SK-N-SH (cell line): ENCODE measurements around the gene NYAP1. TPM values are rescaled to one million over a fixed set of nuclear protein-coding genes. Genes with fewer than 3 reads are reported as not detected.
A peak's percentile ranks its signal among the peaks of the same experiment; 100 is the strongest.
"Not testable (repeated sequence)": the region's sequence is repeated elsewhere in the genome, so short reads cannot be mapped to it uniquely, and the experiment has no call there.

ENCODE experiments used
- CTCF ChIA-PET: fragments of 300-600, 350-600 bp; formaldehyde crosslinking; extraction: SDS; loops from one replicate; lab custom pipeline; 2021; lab: Yijun Ruan, JAX
- POLR2A ChIA-PET: fragments of 350-600 bp; sonication (Branson Sonifier 250); formaldehyde crosslinking; extraction: SDS; loops from one replicate; lab custom pipeline; 2020; ENCODE audit warnings: antibody characterized with exemption, inconsistent platforms; lab: Yijun Ruan, JAX
- DNase-seq: peaks from one replicate; pipeline ENCODE4 v3.0.0; 2012
- H2AFZ ChIP-seq: fragments of 200-600 bp; sonication (generic); 2 replicates; pipeline ENCODE4 v1.8.1; 2016; ENCODE audit warnings: antibody characterized with exemption, mild to moderate bottlenecking, low read depth
- H3F3A ChIP-seq: fragments of 200-600 bp; sonication (generic); replicated peaks from 2 replicates; pipeline ENCODE3; 2016; ENCODE audit warnings: antibody characterized with exemption, mild to moderate bottlenecking; ENCODE audit not compliant: insufficient read depth
- H3K27ac ChIP-seq, 2 experiments: fragments of 200-500 bp in 1 of 2; fragments of 200-600 bp in 1 of 2; sonication (Bioruptor generic) in 1 of 2; sonication (generic), shearing (Covaris generic) in 1 of 2; 2 replicates each; pipeline versions ENCODE4 v1.5.1 to v1.6.1; 2014 to 2016; ENCODE audit warnings: low read depth in 2 of 2, inconsistent platforms in 1 of 2, low read length in 1 of 2, mild to moderate bottlenecking in 1 of 2, mixed read lengths in 1 of 2
- H3K27me3 ChIP-seq: fragments of 200-600 bp; sonication (generic), shearing (Covaris generic); 2 replicates; pipeline ENCODE4 v1.6.1; 2016; ENCODE audit warnings: mixed run types; ENCODE audit not compliant: insufficient read depth
- H3K36me3 ChIP-seq, 2 experiments: fragments of 200-500 bp in 1 of 2; fragments of 200-600 bp in 1 of 2; sonication (Bioruptor generic) in 1 of 2; sonication (generic) in 1 of 2; replicated peaks in 1 of 2; 2 replicates each; pipeline versions ENCODE3 to v1.5.1; 2014 to 2016; ENCODE audit warnings: low read length in 1 of 2, mild to moderate bottlenecking in 1 of 2; ENCODE audit not compliant: insufficient read depth in 2 of 2, control insufficient read depth in 1 of 2
- H3K4me1 ChIP-seq, 2 experiments: fragments of 200-500 bp in 1 of 2; fragments of 200-600 bp in 1 of 2; sonication (Bioruptor generic) in 1 of 2; sonication (generic), shearing (Covaris generic) in 1 of 2; 2 replicates each; pipeline versions ENCODE4 v1.5.1 to v1.6.1; 2014 to 2016; ENCODE audit warnings: low read depth in 1 of 2, low read length in 1 of 2, mixed run types in 1 of 2; ENCODE audit not compliant: insufficient read depth in 2 of 2, control insufficient read depth in 1 of 2
- H3K4me2 ChIP-seq: fragments of 200-600 bp; sonication (generic), shearing (Covaris generic); 2 replicates; pipeline ENCODE4 v1.6.1; 2017; ENCODE audit warnings: mixed run types
- H3K4me3 ChIP-seq, 2 experiments: fragments of 200-500 bp in 1 of 2; fragments of 200-600 bp in 1 of 2; sonication (Bioruptor generic) in 1 of 2; sonication (generic), shearing (Covaris generic) in 1 of 2; 2 replicates each; pipeline versions ENCODE4 v1.5.1 to v1.8.1; 2014 to 2016; ENCODE audit warnings: low read depth in 2 of 2, inconsistent platforms in 1 of 2, low read length in 1 of 2, mild to moderate bottlenecking in 1 of 2, mixed read lengths in 1 of 2, moderate library complexity in 1 of 2
- H3K79me2 ChIP-seq: fragments of 200-600 bp; sonication (generic); 2 replicates; pipeline ENCODE4 v1.8.1; 2017; ENCODE audit warnings: mild to moderate bottlenecking; ENCODE audit not compliant: insufficient read depth
- H3K9ac ChIP-seq: fragments of 200-600 bp; sonication (generic); 2 replicates; pipeline ENCODE4 v1.6.1; 2017; ENCODE audit warnings: mixed run types
- H3K9me2 ChIP-seq: fragments of 200-600 bp; sonication (generic); 2 replicates; pipeline ENCODE4 v1.6.1; 2017; ENCODE audit warnings: mixed run types
- H3K9me3 ChIP-seq: fragments of 200-600 bp; sonication (generic); 2 replicates; pipeline ENCODE4 v1.6.1; 2017; ENCODE audit warnings: mixed run types, mild to moderate bottlenecking, moderate library complexity
- H4K20me1 ChIP-seq: fragments of 200-600 bp; sonication (generic); 2 replicates; pipeline ENCODE4 v1.6.1; 2017; ENCODE audit warnings: mild to moderate bottlenecking, mixed run types; ENCODE audit not compliant: insufficient read depth
- YY1 ChIP-seq: IDR thresholded peaks from 2 replicates; pipeline ENCODE4 v1.4.0; 2012; ENCODE audit warnings: low read depth, mild to moderate bottlenecking
- whole genome bisulfite sequencing: methylation state at CpG from one replicate; pipeline ENCODE4 v1.1.6; 2017; ENCODE audit warnings: low lambda C conversion rate; 5-methylcytosine and 5-hydroxymethylcytosine counted together
- polyA plus RNA-seq, 3 experiments: library from polyadenylated mRNA; depleted of rRNA; stranded (reverse); fragments of >200 nt; gene quantifications; 2 replicates each; pipeline ENCODE4 v1.2.3, GENCODE V29; 2012
- TF ChIP-seq, protein P1 (sequence below): IDR thresholded peaks from 2 replicates; pipeline ENCODE4 v1.4.0; 2012; ENCODE audit warnings: low read depth, borderline replicate concordance

Gene NYAP1
- polyA plus RNA-seq, 1 of the 3 experiments (the other 2 are of a cell fraction), result 6.0 TPM

GRCh38 chr7:100521076-100521475, 37.3 kb downstream of the NYAP1 start:
- no peaks in the 10 kb centered on the region for H3K9me3 ChIP-seq
- H3K9me2 ChIP-seq, result no peaks in the 10 kb centered on the region
- H3K79me2 ChIP-seq, result no peaks in the 10 kb centered on the region
- H3K36me3 ChIP-seq, result no peaks in the 10 kb centered on the region
- H3K9ac ChIP-seq, result no peak overlapping the region
- WGBS, result 70% methylated on average over 2 of the region's 2 CpGs
- H4K20me1 ChIP-seq, result no peaks in the 10 kb centered on the region
- no peak for TF ChIP-seq YY1
- peaks cover 1 to 2% of the 10 kb centered on the region in 2 experiments; a peak in 2 of 4 replicates for H3K4me1 ChIP-seq
- DNase-seq, result no peak
- POLR2A ChIA-PET, result interaction anchor here (1.2 kb wide), 1 partner anchor 18 kb away, joined by 3 read pairs; the partner anchor contains the start of gene AGFG2
- no peak overlapping the region for H3K4me3 ChIP-seq
- no peak overlapping the region for H3K4me2 ChIP-seq
- CTCF ChIA-PET, result interaction anchor here (0.8 to 1.6 kb wide), 4 partner anchors 13 to 70 kb away, joined by 3 to 5 read pairs (median 4); no protein-coding TSS in a partner anchor
- H3K27me3 ChIP-seq, result no peaks in the 10 kb centered on the region
- no peak overlapping the region for H3K27ac ChIP-seq
- H2AFZ ChIP-seq, result no peak overlapping the region
- peaks cover 6% of the 10 kb centered on the region for H3F3A ChIP-seq

- TF ChIP-seq, protein P1, sequence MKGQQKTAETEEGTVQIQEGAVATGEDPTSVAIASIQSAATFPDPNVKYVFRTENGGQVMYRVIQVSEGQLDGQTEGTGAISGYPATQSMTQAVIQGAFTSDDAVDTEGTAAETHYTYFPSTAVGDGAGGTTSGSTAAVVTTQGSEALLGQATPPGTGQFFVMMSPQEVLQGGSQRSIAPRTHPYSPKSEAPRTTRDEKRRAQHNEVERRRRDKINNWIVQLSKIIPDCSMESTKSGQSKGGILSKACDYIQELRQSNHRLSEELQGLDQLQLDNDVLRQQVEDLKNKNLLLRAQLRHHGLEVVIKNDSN, result peak; percentile 53; the same call in 1 of the 2 replicates
- H3K9me2 ChIP-seq, DNase-seq, H2AFZ ChIP-seq, H3K36me3 ChIP-seq, H3K4me2 ChIP-seq, H3K9me3 ChIP-seq, H3K4me1 ChIP-seq, H3K9ac ChIP-seq, H3K79me2 ChIP-seq, H3K4me3 ChIP-seq, H3K27me3 ChIP-seq, H3F3A ChIP-seq, H4K20me1 ChIP-seq, H3K27ac ChIP-seq: not testable (repeated sequence)
- WGBS, result 45% methylated on average over 3 of the region's 3 CpGs
- ChIA-PET POLR2A (interaction anchor here (1.2 kb wide), 1 partner anchor 17 kb away, joined by 3 read pairs; the partner anchor contains the start of gene AGFG2), CTCF (interaction anchor here (0.7 to 1.6 kb wide), 4 partner anchors 37 to 71 kb away, joined by 3 to 5 read pairs (median 4); no protein-coding TSS in a partner anchor)
Observed at GRCh38 chr7:100521909-100522593, 38.3 kb downstream of the NYAP1 start.

DNA sequence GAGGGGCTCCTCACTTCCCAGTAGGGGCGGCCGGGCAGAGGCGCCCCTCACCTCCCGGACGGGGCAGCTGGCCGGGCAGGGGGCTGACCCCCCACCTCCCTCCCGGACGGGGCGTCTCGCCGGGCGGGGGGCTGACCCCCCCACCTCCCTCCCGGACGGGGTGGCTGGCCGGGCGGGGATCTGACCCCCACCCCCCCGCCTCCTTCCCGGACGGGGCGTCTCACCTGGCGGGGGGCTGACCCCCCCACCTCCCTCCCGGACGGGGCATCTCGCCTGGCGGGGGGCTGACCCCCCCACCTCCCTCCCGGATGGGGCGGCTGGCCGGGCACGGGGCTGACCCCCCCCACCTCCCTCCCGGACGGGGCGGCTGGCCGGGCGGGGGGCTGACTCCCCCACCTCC, 39.5 kb downstream of the NYAP1 start:
- not testable (repeated sequence) for H3K4me3 ChIP-seq

GRCh38 chr7:100528108-100528866, 44.6 kb downstream of the NYAP1 start:
- POLR2A ChIA-PET, H3K9me3 ChIP-seq, H3K79me2 ChIP-seq, H3K9me2 ChIP-seq, H3K4me3 ChIP-seq, H4K20me1 ChIP-seq, H3K27me3 ChIP-seq, H3F3A ChIP-seq, DNase-seq, H2AFZ ChIP-seq, H3K27ac ChIP-seq, H3K4me1 ChIP-seq, H3K36me3 ChIP-seq, H3K9ac ChIP-seq, H3K4me2 ChIP-seq: not testable (repeated sequence)
- CTCF ChIA-PET, result interaction anchor here (1.1 to 2.0 kb wide), 3 partner anchors 32 to 46 kb away, joined by 3 to 8 read pairs (median 4); no protein-coding TSS in a partner anchor
- WGBS, result 84% methylated on average over 12 of the region's 12 CpGs

More for the DNA sequence above, 39.5 kb downstream of the NYAP1 start:
- H3K9me3 ChIP-seq, DNase-seq, H3K9me2 ChIP-seq, H3K27me3 ChIP-seq, H3K4me1 ChIP-seq, H3K27ac ChIP-seq, H3K36me3 ChIP-seq, H4K20me1 ChIP-seq, CTCF ChIA-PET, H3K9ac ChIP-seq, H3K79me2 ChIP-seq, H2AFZ ChIP-seq, H3K4me2 ChIP-seq, POLR2A ChIA-PET, H3F3A ChIP-seq: not testable (repeated sequence)
- WGBS, result no CpG with 5 or more reads among the region's 34 CpGs
